Measurements from ENCODE around the gene MTPN.

DNA sequence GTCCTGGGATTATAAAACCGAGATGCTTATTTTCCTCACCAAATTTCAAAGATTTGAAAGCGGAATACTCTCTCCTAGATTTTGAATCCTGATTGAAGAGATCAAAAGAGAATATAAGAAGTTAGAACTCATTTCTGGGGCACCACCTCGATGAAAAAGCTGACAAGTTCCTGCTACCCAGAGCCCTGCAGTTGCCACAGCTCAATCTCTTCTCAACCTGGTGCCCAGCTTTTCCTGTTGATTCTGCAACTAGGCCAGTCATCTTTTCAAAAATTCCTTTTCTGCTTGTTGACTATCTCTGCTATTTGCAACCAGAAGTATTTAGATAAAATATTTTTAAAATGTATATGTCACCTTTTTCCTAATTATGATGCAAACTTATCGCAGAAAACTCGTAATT is 45.0 kb downstream of the MTPN start:
- no peak for TF ChIP-seq POLR2A (IDR thresholded peaks at IDR 0.05)
- TF ChIP-seq POLR2AphosphoS5 (IDR thresholded peaks at IDR 0.05) = no peak

Measured in breast epithelium (tissue), 3 donors.